Parathyroid adenoma (tissue), 2 donors: ENCODE data around the gene BMP8A.

Experiments used
- H2AFZ ChIP-seq: fragments of 300-600 bp; sonication (generic); one replicate; pipeline ENCODE4 v1.7.0; 2017; ENCODE audit warnings: antibody characterized with exemption, mild to moderate bottlenecking
- H3K27ac ChIP-seq: fragments of 300-600 bp; sonication (generic); one replicate; pipeline ENCODE4 v1.7.0; 2017
- H3K27me3 ChIP-seq: fragments of 300-600 bp; sonication (generic); one replicate; pipeline ENCODE4 v1.7.0; 2017; ENCODE audit warnings: low read length; ENCODE audit not compliant: control insufficient read depth, insufficient read depth
- H3K36me3 ChIP-seq: fragments of 300-600 bp; sonication (generic); one replicate; pipeline ENCODE4 v1.7.0; 2017; ENCODE audit warnings: low read length; ENCODE audit not compliant: control insufficient read depth, insufficient read depth
- H3K4me1 ChIP-seq: fragments of 300-600 bp; sonication (generic); one replicate; pipeline ENCODE4 v1.7.0; 2017; ENCODE audit warnings: control low read depth
- H3K4me2 ChIP-seq: fragments of 300-600 bp; sonication (generic); one replicate; pipeline ENCODE4 v1.7.0; 2017; ENCODE audit warnings: low read length
- H3K4me3 ChIP-seq: fragments of 300-600 bp; sonication (generic); one replicate; pipeline ENCODE4 v1.7.0; 2017; ENCODE audit warnings: low read depth, low read length
- H3K79me2 ChIP-seq: fragments of 300-600 bp; sonication (generic); one replicate; pipeline ENCODE4 v1.7.0; 2017; ENCODE audit warnings: control low read depth
- H3K9ac ChIP-seq: fragments of 300-600 bp; sonication (generic); one replicate; pipeline ENCODE4 v1.7.0; 2017; ENCODE audit warnings: mild to moderate bottlenecking
- H3K9me3 ChIP-seq: fragments of 300-600 bp; sonication (generic); one replicate; pipeline ENCODE4 v1.7.0; 2017; ENCODE audit warnings: low read length; ENCODE audit not compliant: control insufficient read depth
- TF ChIP-seq, protein P1 (sequence below): fragments of 300-600 bp; sonication (generic); IDR thresholded peaks from one replicate; pipeline ENCODE4 v1.7.0; 2017; ENCODE audit warnings: antibody characterized with exemption, mild to moderate bottlenecking
- donor health status: primary hyperparathyroidism.

The BMP8A gene

GRCh38 chr1:39545531-39545930, 54.1 kb downstream of the BMP8A start:
- Histone ChIP-seq H3K79me2 (no peaks in the 10 kb centered on the region), H3K4me2 (no peak overlapping the region), H3K27me3 (no peaks in the 10 kb centered on the region), H3K4me1 (no peaks in the 10 kb centered on the region), H3K9ac (no peak overlapping the region), H3K27ac (no peak overlapping the region), H3K36me3 (no peaks in the 10 kb centered on the region), H3K4me3 (no peak overlapping the region), H2AFZ (no peak overlapping the region), H3K9me3 (no peaks in the 10 kb centered on the region)
- TF ChIP-seq, protein P1, sequence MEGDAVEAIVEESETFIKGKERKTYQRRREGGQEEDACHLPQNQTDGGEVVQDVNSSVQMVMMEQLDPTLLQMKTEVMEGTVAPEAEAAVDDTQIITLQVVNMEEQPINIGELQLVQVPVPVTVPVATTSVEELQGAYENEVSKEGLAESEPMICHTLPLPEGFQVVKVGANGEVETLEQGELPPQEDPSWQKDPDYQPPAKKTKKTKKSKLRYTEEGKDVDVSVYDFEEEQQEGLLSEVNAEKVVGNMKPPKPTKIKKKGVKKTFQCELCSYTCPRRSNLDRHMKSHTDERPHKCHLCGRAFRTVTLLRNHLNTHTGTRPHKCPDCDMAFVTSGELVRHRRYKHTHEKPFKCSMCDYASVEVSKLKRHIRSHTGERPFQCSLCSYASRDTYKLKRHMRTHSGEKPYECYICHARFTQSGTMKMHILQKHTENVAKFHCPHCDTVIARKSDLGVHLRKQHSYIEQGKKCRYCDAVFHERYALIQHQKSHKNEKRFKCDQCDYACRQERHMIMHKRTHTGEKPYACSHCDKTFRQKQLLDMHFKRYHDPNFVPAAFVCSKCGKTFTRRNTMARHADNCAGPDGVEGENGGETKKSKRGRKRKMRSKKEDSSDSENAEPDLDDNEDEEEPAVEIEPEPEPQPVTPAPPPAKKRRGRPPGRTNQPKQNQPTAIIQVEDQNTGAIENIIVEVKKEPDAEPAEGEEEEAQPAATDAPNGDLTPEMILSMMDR, result no peak

GRCh38 chr1:39554277-39554676, 62.8 kb downstream of the BMP8A start:
- no peaks in the 10 kb centered on the region for H3K79me2 ChIP-seq
- H3K36me3 ChIP-seq, result no peaks in the 10 kb centered on the region
- H3K4me1 ChIP-seq, result no peaks in the 10 kb centered on the region
- no peaks in the 10 kb centered on the region for H3K27me3 ChIP-seq
- no peaks in the 10 kb centered on the region for H3K9me3 ChIP-seq
- H3K27ac ChIP-seq, result no peak overlapping the region
- no peak overlapping the region for H2AFZ ChIP-seq
- TF ChIP-seq, protein P1, result no peak
- H3K4me2 ChIP-seq, result no peak overlapping the region
- no peak overlapping the region for H3K4me3 ChIP-seq
- H3K9ac ChIP-seq, result no peak overlapping the region

DNA sequence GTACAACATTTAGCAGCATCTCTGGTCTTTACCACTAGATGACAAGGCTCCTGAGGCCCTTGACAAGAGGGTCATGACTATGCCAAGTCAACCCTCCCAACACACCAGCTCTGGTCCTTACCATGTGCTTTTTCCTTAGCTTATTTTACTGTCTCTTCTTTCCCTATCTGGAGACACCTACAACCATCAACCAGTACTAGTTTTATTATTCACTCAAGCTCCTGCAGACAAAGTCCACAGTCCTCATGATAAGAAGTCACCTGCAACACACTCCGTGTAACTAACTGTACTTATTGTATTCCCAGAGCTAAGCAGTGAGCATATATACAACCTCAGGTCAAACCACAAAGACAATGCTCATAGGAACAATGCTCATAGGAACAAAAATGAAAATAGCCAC, 69.8 kb downstream of the BMP8A start:
- H3K79me2 ChIP-seq, result no peaks in the 10 kb centered on the region
- no peaks in the 10 kb centered on the region for H3K36me3 ChIP-seq
- H3K27me3 ChIP-seq, result no peaks in the 10 kb centered on the region
- H2AFZ ChIP-seq, result no peak overlapping the region
- H3K9me3 ChIP-seq, result no peaks in the 10 kb centered on the region
- H3K4me3 ChIP-seq, result no peak overlapping the region
- H3K9ac ChIP-seq, result no peak overlapping the region
- no peaks in the 10 kb centered on the region for H3K4me1 ChIP-seq
- no peak overlapping the region for H3K4me2 ChIP-seq
- H3K27ac ChIP-seq, result no peak overlapping the region
- TF ChIP-seq, protein P1, result no peak

GRCh38 chr1:39562886-39563285, 71.5 kb downstream of the BMP8A start:
- Histone ChIP-seq H3K36me3 (no peaks in the 10 kb centered on the region), H3K4me2 (no peak overlapping the region), H3K27ac (no peak overlapping the region), H3K27me3 (no peaks in the 10 kb centered on the region), H3K4me3 (no peak overlapping the region), H3K4me1 (no peaks in the 10 kb centered on the region), H3K9me3 (no peaks in the 10 kb centered on the region), H3K9ac (no peak overlapping the region), H2AFZ (no peak overlapping the region), H3K79me2 (no peaks in the 10 kb centered on the region)
- TF ChIP-seq, protein P1, result no peak

DNA sequence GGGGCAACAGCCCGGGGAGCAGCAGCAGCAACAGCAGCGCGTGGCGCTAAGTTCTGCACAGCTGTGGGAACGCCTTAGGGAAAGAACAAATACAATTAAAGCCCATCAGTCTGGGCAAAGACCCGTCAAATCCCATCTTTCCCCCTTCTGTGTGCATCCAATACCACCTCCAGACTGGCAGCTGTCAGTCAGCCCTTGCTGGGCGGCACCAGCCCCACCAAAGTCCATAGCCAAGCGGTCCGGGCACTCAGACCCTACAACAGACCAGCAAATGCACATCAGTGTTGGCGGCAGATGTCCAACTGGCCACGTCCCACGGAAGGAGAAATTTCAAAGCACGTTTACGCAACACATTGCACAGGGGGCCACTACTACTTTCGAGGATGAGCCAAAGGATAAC, 72.2 kb downstream of the BMP8A start:
- Histone ChIP-seq H3K27me3 (no peaks in the 10 kb centered on the region), H3K79me2 (no peaks in the 10 kb centered on the region), H3K4me1 (no peaks in the 10 kb centered on the region), H3K4me3 (no peak overlapping the region), H3K27ac (no peak overlapping the region), H3K9ac (no peak overlapping the region), H3K4me2 (no peak overlapping the region), H2AFZ (no peak overlapping the region), H3K36me3 (no peaks in the 10 kb centered on the region), H3K9me3 (no peaks in the 10 kb centered on the region)
- TF ChIP-seq, protein P1, result no peak
